Ecto neural progenitor cell (in vitro differentiated cells): Measurements from ENCODE around the gene FGF10.

Source experiments
- DNase-seq: peaks from one replicate; pipeline ENCODE4 v3.0.0-alpha.2; 2018; ENCODE audit warnings: low spot score

The FGF10 gene

DNA sequence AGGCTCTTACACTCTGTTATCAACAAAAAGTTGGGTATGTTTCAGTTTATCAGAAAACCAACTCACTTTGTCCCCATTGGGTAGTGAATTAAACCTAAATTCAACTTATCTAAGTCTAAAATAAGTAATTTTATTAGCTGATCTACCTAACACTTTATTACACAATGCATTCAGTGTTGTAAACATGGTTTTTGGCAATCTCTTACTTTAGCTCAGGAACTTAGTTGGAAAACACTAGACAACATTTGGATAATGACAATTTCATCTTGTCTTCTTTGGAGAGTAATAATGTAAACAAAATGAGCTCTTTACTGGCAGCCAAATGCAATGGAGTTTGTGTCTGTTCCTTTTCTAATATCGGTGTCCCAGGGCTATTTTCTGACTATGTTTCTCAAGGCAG, 33.0 kb downstream of the FGF10 start:
- DNase-seq: no peak

GRCh38 chr5:44345871-44346270, 43.3 kb downstream of the FGF10 start:
- DNase-seq: no peak

DNA sequence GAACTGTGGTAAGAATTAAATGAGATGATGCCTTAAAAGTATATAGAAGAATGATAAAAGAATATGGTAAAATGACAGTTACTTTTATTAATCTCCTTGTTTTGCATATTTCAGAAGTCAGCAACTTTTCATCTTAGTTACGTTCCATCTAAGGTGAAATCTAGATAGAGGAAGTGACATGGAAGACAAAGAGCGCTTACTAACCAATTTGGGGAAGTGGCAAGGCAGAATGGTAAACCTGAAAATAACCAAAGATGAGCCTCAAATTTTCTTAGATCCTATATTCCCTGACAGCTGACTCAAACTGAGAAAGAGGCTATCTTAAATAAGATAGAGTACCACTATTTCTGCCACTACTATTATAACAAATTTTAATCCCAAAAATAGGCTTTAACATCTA, 52.5 kb downstream of the FGF10 start:
- DNase-seq: no peak

DNA sequence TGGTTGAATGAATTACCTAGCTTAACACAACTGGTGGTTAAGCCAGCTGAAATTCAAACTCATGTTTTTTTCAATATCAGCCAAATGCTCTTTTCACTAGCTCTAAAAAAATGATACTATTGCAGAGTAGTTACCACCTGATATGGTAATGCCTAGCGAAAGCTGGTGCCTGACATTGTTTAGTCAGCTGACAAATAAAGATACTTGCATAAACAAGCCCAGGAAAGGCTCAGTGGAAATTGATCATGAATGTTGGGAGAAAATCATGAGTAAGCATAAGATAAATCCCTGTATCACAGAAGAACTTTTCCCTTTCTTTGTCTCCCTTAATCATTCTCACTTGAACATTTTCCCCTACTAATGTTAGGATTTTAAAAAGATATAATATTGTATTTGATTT, 54.6 kb downstream of the FGF10 start:
- DNase-seq: no peak

- no peak for DNase-seq
Measured at GRCh38 chr5:44332285-44332971, 56.8 kb downstream of the FGF10 start.

DNA sequence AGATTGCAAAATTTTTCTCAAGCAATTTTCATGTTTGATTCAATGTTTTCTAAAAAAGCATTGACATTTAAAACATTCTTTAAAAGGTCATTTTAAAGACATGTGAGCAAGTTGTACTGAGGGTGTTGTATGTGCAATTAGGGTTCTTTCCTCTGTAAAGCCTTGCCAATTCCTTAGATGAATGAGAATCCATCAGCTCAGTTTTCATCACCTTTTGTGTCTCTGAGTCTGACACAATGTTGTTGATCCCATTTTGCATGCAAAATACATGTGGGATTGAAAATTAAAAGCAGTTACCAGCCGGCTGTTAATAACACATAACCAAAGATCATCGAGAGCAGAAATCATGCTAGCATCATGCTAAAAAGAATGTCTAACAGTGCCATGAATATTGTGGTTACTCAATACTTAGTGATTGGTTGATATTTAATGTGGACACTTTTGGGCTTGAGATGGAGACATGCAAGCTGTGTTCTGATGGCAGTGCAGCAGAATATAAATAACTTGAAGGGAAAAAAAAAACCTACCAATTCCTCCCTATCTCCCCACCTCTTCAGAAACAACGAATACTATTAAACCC, 57.7 kb downstream of the FGF10 start:
- no peak for DNase-seq

GRCh38 chr5:44329716-44330115, 59.5 kb downstream of the FGF10 start:
- no peak for DNase-seq

- DNase-seq: no peak
Measured at GRCh38 chr5:44321144-44321725, 68.0 kb downstream of the FGF10 start.

GRCh38 chr5:44320188-44320587, 69.0 kb downstream of the FGF10 start:
- no peak for DNase-seq

- no peak for DNase-seq
Measured at GRCh38 chr5:44318883-44319282, 70.3 kb downstream of the FGF10 start.

DNA sequence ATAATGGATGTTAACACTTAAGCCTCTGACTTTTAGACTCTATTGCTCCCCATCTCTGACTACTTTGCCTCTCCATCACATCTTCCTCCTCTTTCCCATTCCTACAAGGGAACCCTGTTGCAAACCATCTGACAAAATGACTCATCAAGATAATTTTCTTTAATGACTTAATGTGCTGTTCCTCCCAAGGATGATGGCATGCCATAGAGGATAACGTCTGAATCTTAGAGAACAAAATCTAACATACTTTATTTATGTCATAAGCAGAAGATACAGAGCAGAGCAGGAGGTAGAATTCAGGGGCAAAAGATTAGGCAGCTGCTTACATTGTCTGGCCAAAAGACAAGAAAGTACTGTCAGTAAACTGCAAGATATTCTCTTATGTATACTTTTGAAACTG, 76.8 kb downstream of the FGF10 start:
- DNase-seq: no peak

DNA sequence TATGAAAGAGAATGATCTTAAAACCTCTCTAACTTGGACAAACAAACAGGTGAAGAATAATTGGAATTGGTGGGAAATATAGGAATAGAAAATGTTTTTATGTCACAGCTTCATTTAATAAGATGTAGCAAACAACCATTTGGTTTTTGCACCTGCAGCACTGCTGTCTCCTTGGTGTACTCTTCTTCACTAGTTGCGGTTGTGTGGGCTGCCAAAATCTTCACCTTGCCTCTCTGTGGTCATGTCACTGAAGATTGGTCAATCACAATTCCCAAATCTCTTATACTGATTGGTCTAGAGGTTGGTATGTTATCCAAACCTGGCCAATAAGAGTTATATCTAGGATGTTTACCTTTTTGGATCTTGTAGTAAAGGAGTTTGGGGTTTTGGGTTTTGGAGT, 88.7 kb downstream of the FGF10 start:
- no peak for DNase-seq

- no peak for DNase-seq
Measured at GRCh38 chr5:44299394-44299793, 89.8 kb downstream of the FGF10 start.

GRCh38 chr5:44294516-44294915, 94.7 kb downstream of the FGF10 start:
- no peak for DNase-seq

GRCh38 chr5:44292736-44293135, 96.5 kb downstream of the FGF10 start:
- DNase-seq: no peak

DNA sequence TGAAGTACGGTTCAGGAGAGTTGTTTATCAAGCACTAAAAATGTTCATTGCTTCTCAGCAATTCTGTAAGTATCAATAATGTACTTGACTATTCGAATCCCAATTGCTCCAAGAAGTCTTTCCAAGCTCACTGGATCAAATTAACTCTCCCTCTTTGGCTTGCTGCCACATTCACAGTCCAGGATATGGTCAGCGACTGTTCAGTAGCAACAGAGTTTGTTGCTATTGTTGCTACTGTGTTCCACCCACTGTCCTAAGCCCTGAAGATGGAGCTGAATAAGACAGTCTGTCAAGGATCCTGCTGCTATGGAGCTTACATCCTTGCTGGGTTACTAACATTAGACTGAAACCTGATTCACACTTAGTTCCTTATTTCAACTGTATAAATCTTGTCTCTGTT, 110.8 kb downstream of the FGF10 start:
- DNase-seq: no peak

DNA sequence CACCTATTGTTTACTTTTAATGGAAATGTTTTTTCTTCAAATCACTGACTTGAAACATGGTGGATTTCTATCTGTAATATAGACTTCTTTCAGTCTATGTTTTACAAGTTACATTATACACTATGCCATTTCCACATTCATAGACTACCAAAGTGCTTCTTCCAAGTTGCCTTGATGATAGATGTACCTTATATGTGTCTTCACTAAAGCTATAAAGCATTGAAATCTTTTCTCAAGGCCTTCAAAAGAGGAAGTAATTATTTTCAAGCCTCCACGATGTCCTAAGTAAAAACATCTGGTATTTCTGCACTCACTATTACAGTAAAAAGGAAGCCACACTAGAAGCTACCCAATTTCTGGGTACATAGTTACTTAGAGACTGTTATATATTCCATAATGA, 113.3 kb downstream of the FGF10 start:
- DNase-seq: no peak

DNA sequence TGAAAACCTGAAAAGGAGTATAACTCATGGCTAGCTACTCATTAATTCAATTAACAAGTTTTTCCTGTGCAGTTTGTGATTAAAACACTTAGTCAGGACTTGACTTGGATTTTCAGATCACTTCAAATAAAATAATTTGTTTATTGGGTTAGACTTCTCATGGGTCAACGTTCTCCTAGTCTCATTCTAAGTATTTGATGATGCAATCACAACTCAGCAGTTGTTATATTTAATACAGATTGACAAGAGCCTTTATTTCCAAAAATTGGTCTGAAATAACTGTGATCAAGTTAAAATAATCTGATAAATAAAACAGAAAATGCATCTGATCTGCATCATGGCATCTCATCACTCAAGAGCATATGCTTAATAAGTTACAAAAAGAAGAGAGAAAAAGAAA, 113.9 kb downstream of the FGF10 start:
- DNase-seq: no peak

DNA sequence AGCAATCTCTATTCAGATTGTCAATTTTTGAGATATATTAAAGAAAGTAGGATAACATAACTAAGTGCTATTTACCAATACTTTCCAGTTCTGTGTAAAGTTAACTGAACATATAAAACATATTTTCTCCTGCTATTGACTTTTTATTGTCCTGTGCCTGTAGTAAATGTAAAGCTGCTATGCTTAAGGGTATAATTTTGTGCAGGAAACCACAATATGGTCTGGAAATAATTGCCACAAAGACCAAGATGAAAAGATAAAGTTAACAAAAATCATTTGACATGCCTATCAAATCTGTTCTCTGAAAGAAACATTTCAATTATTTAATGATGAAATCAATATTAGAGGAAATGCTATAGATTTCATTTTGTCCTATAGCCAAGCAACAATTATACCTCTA, 121.3 kb downstream of the FGF10 start:
- DNase-seq: no peak

GRCh38 chr5:44266882-44267576, 122.2 kb downstream of the FGF10 start:
- DNase-seq: no peak

- no peak for DNase-seq
Measured at GRCh38 chr5:44265713-44266112, 123.5 kb downstream of the FGF10 start.

GRCh38 chr5:44260793-44261192, 128.4 kb downstream of the FGF10 start:
- DNase-seq: no peak

GRCh38 chr5:44257653-44258365, 131.4 kb downstream of the FGF10 start:
- no peak for DNase-seq
